Frontal cortex (tissue), 4 donors: ENCODE measurements around the gene ZBTB8OS. TPM values are rescaled to one million over a fixed set of nuclear protein-coding genes. Genes with fewer than 3 reads are reported as not detected.
"Not testable (repeated sequence)": the region's sequence is repeated elsewhere in the genome, so short reads cannot be mapped to it uniquely, and the experiment has no call there.

ENCODE experiments used
- DNase-seq, 2 donors: peaks; one replicate each; pipeline ENCODE4 v3.0.0; 2012; ENCODE audit warnings: low spot score in 2 of 2
- FAIRE-seq: peaks from 2 replicates; lab custom pipeline; 2012; peaks lifted over from hg19 to GRCh38; lab: Jason Lieb, UNC
- total RNA-seq: library from RNA; depleted of rRNA; stranded (reverse); fragments of >200 nt; gene quantifications from one replicate; pipeline ENCODE4 v1.2.3, GENCODE V29; 2014
- donor health status: control.
- donor health status: control.
- donor health status: control.

Gene ZBTB8OS
- total RNA-seq, result 22.4 TPM

- DNase-seq, result peak; percentile 84 to 86
- FAIRE-seq, result no peak
Observed at GRCh38 chr1:32650248-32650751, at the start of gene ZBTB8OS. Gene ZBTB8OS (minus strand): TSS chr1:32650550. CDS start chr1:32650529, 21 bp downstream.

GRCh38 chr1:32696996-32697395, 46.6 kb upstream of the ZBTB8OS start:
- not testable (repeated sequence) for FAIRE-seq, DNase-seq

GRCh38 chr1:32696041-32696440, 45.7 kb upstream of the ZBTB8OS start:
- FAIRE-seq (no peak), DNase-seq (no peak)

- DNase-seq (no peak), FAIRE-seq (no peak)
Observed at GRCh38 chr1:32695098-32695904, 45.0 kb upstream of the ZBTB8OS start.

DNA sequence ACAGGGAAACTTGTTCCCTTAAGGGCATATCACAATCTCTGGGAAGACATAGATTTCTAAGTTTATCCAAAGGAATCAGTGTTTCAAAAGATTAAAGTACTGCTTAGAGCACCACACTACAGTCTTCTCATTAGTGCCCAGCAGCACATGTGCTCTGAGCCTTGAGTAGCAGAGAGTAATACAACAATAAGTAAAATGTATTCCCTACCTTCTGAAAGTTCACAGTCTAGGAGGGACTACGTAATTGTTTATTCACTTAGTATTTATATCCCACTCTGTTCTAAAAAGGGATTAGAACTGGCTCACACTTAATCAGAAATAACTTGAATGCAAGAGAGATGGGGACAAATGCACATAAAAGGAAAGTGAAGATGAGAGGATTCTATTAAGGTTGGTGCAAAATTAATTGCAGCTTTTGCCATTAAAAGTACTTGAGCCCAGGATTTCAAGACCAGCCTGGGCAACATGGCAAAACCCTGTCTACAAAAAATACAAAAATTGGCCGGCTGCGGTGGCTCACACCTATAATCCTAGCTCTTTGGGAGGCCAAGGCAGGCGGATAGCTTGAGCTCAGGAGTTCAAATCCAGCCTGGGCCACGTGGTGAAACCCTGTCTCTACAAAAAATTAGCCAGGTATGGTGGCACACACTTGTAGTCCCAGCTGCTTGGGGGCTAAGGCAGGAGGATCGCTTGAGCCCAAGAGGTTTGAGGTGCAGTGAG, 43.3 kb upstream of the ZBTB8OS start:
- DNase-seq (no peak), FAIRE-seq (no peak)

DNA sequence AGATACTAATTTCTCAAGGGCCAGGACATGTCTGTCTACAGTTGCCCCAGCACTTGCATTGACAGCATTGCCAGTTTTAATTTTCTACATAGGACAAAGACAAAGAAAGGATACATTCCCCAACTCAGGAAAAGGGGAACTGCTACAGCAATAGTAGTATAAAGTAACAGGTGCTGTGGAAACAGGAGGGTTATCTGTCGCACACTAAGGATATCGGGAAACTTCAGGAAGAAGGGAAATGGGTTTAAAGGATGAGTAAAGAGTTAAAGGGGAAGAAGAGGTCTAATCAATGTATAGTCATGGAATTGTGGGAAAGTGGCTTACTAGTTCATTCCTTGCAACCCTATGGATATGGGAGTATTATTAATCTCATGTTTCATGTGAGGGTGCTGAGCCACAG, 36.0 kb upstream of the ZBTB8OS start:
- DNase-seq (no peak), FAIRE-seq (no peak)

- no peak for DNase-seq
- no peak for FAIRE-seq
Observed at GRCh38 chr1:32685498-32685897, 35.1 kb upstream of the ZBTB8OS start.

GRCh38 chr1:32684167-32684811, 33.9 kb upstream of the ZBTB8OS start:
- DNase-seq (no peak), FAIRE-seq (no peak)

DNA sequence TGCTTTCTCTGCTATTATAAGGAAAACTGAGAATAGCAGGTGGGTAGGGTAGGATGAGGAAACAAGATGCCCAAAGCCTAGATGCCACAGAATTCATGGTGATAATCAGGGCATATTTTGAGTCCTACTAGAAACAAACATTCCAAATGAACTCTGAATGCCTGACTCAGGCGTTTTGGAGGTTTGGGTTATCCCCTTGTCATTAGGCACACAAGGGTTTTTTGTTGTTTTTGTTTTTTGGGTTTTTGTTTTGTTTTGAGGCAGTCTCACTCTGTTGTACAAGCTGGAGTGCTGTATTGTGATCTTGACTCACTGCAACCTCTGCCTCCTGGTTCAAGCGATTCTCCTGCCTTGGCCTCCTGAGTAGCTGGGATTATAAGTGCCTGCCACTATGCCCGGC, 33.0 kb upstream of the ZBTB8OS start:
- DNase-seq (no peak), FAIRE-seq (no peak)

DNA sequence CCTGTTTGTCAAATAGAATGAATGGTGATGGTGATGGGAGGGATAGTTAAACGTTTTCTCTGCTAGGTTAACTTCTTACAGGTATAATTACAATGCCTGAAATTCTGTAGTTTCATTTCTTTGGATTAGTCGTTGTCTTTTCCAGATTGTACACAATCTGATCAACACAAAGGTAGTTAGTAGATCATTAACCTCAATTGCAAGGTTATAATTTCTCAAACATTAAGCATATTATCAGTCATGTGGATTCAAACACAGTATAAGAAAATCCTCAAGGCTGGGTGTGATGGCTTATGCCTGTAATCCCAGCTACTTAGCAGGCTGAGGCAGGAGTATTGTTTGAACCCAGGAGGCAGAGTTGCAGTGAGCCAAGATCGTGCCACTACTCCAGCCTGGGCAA, 31.6 kb upstream of the ZBTB8OS start:
- FAIRE-seq (no peak), DNase-seq (no peak)

DNA sequence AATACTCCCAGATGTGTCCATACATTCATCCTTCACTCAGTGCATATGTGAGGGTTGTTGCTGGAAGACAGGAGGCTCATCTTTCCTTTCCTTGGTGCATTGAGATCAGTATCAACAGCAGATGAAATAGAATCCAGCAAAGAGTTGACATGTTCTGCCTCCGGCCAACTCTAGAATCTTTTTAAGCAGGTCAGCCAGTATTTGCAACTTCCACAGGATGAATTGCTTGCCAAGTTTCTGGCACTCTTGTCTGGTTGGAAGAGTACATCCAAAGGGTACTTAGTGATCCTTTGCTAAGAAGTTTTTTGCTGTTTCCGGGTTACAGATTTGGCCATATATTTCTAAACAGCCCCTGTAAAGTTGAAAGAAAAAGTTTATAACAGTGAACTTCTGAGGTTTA, 31.2 kb upstream of the ZBTB8OS start:
- FAIRE-seq (no peak), DNase-seq (no peak)

- FAIRE-seq (no peak), DNase-seq (no peak)
Observed at GRCh38 chr1:32680642-32681041, 30.3 kb upstream of the ZBTB8OS start.

GRCh38 chr1:32679993-32680392, 29.6 kb upstream of the ZBTB8OS start:
- FAIRE-seq, result not testable (repeated sequence)

GRCh38 chr1:32676945-32677344, 26.6 kb upstream of the ZBTB8OS start:
- DNase-seq (no peak), FAIRE-seq (no peak)

More at GRCh38 chr1:32679993-32680392, 29.6 kb upstream of the ZBTB8OS start:
- DNase-seq, result not testable (repeated sequence)

- not testable (repeated sequence) for DNase-seq, FAIRE-seq
Observed at GRCh38 chr1:32668716-32669115, 18.4 kb upstream of the ZBTB8OS start.

DNA sequence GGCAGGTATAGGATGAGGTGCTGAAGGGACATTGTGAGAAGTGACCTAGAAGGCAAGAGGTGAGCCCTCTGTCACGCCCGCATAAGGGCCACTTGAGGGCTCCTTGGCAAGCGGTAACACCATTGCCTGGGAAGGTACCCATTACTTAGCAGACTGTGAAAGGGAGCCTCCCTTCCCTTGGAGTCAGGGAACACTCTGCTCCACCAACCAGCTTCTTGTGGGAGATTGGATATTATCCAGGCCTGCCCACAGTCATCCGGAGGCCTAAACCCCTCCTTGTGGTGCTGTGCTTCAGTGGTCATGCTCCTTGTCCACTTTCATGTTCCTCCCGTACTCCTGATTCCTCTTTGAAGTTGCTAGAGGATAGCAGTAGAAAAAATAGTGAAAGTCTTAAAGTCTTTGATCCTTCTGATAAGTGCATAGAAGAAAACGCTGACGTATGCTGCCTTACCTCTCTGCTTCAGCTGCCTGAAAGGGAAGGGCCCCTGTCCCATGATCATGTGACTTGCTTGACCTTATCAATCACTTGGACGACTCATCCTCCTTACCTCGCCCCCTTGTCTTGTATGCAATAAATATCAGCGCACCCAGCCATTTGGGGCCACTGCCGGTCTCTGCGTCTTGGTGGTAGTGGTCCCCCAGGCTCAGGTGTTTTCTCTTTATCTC, 16.7 kb upstream of the ZBTB8OS start:
- FAIRE-seq, result no peak
- no peak for DNase-seq

DNA sequence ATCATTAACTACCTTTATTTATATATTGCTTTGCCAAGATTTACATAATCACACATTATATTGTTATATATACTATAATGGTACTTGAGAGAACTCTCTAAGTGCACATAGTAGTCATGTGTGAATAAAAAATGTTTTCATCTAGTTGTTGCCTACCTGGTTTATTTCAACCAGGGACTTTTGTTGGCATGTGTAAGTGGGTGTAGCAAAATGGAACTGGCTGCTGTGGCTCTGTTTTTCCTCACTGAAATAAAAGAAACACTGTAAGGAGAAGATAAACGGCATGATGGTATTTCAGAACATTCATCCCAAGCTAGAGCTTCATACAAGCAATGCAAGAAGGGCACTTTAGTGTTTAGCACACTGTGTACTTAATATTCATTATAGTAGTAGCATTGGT, 15.6 kb upstream of the ZBTB8OS start:
- DNase-seq, result no peak
- FAIRE-seq, result no peak

DNA sequence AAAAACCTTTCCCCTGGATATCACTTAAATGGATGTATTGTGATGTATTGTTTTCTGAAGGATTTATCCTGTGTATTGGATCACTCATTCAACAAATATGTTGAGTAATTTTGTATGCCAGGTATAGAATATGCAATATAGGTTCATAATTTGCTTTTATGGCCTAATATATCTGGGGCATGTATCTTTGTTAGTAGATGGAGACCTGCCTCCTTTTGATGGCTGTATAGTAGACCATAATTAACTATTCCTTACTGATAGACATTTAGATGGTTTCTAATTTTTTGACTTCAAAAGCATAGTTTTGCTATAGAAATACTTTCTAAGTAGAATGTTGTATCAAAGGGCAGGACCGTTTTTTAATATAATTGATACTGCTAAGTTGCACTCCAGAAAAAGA, 9.2 kb upstream of the ZBTB8OS start:
- DNase-seq, result no peak
- FAIRE-seq, result no peak

DNA sequence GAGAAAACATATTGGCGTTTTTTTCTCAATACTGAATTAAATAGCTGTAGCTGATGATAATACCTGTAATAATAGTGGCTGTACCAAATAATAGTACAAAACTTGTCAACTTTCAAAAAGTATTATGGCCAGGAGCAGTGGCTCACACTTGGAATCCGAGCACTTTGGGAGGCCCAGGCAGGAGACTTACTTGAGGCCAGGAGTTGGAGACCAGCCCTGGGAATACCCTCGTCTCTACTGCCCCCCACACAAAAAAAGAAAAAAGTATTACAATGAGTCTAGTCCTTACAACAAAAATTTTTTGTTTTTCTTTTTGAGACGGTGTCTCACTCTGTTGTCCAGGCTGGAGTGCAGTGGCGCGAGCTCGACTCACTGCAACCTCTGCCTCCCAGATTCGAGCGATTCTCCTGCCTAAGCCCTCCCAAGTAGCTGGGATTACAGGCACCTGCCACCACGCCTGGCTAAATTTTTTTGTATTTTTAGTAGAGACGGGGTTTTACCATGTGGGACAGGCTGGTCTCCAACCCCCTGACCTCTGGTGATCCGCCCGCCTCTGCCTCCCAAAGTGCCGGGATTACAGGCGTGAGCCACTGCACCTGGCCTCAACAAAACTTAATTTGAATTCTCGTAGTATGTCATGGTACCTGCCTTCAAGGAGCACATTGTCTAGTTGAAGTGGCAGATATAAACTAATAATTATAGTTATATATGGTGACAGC, 2.1 kb upstream of the ZBTB8OS start:
- FAIRE-seq (no peak), DNase-seq (no peak)
